Neuronal stem cell (in vitro differentiated cells): Measurements from ENCODE around the gene SHC2.

Source experiments
- DNase-seq: peaks from one replicate; pipeline ENCODE4 v3.0.0-alpha.2; 2013; ENCODE audit warnings: low spot score
- H2AFZ ChIP-seq: one replicate; pipeline ENCODE4 v1.6.1; 2013; ENCODE audit warnings: mild to moderate bottlenecking, low read length, inconsistent platforms
- H2AK5ac ChIP-seq: 2 replicates; pipeline ENCODE4 v1.6.1; 2013; ENCODE audit warnings: low read depth, mild to moderate bottlenecking, inconsistent platforms, low read length, moderate library complexity, mixed read lengths
- H2BK120ac ChIP-seq: 2 replicates; pipeline ENCODE4 v1.6.1; 2013; ENCODE audit warnings: low read depth, mild to moderate bottlenecking, inconsistent platforms, low read length, moderate library complexity, mixed read lengths
- H2BK12ac ChIP-seq: one replicate; pipeline ENCODE4 v1.6.1; 2013; ENCODE audit warnings: low read length, inconsistent platforms
- H2BK15ac ChIP-seq: 2 replicates; pipeline ENCODE4 v1.6.1; 2013; ENCODE audit warnings: mild to moderate bottlenecking, low read length, inconsistent platforms, mixed read lengths
- H2BK5ac ChIP-seq: one replicate; pipeline ENCODE4 v1.6.1; 2013; ENCODE audit warnings: inconsistent platforms, mild to moderate bottlenecking, low read length, moderate library complexity
- H3K14ac ChIP-seq: one replicate; pipeline ENCODE4 v1.6.1; 2013; ENCODE audit warnings: low read length, inconsistent platforms
- H3K18ac ChIP-seq: 2 replicates; pipeline ENCODE4 v1.6.1; 2013; ENCODE audit warnings: low read length, inconsistent platforms
- H3K23ac ChIP-seq: 2 replicates; pipeline ENCODE4 v1.6.1; 2013; ENCODE audit warnings: low read depth, mild to moderate bottlenecking, mixed read lengths, low read length, inconsistent platforms; ENCODE audit not compliant: poor library complexity
- H3K27ac ChIP-seq: replicated peaks from 3 replicates; pipeline ENCODE4 v1.5.1; 2013; ENCODE audit warnings: low read length, inconsistent platforms
- H3K27me3 ChIP-seq, 3 experiments: 2 replicates each; pipeline ENCODE4 v1.6.1; 2013; ENCODE audit warnings: low read length in 3 of 3, mild to moderate bottlenecking in 2 of 3, inconsistent platforms in 1 of 3, low read depth in 1 of 3, mixed read lengths in 1 of 3, moderate library complexity in 1 of 3; ENCODE audit not compliant: control insufficient read depth in 3 of 3, insufficient read depth in 3 of 3
- H3K36me3 ChIP-seq, 2 donors: replicated peaks in 1 of 2; 2 replicates each; pipeline ENCODE4 v1.6.1; 2013; ENCODE audit warnings: low read length in 2 of 2; ENCODE audit not compliant: control insufficient read depth in 2 of 2, insufficient read depth in 2 of 2
- H3K4ac ChIP-seq: 2 replicates; pipeline ENCODE4 v1.6.1; 2013; ENCODE audit warnings: inconsistent platforms, mild to moderate bottlenecking, low read length, moderate library complexity
- H3K4me1 ChIP-seq, 2 donors: 1 replicate in 1 of 2; 2 replicates in 1 of 2; pipeline ENCODE4 v1.6.1; 2013; ENCODE audit warnings: low read length in 2 of 2, low read depth in 1 of 2; ENCODE audit not compliant: control insufficient read depth in 2 of 2, insufficient read depth in 1 of 2
- H3K4me2 ChIP-seq: one replicate; pipeline ENCODE4 v1.6.1; 2013; ENCODE audit warnings: mild to moderate bottlenecking, low read length, inconsistent platforms; ENCODE audit not compliant: insufficient read depth, poor library complexity, severe bottlenecking
- H3K4me3 ChIP-seq, 2 donors: 2 replicates each; pipeline ENCODE4 v1.5.1; 2013; ENCODE audit warnings: low read length in 2 of 2, mild to moderate bottlenecking in 2 of 2, inconsistent platforms in 1 of 2, moderate library complexity in 1 of 2
- H3K79me1 ChIP-seq: one replicate; pipeline ENCODE4 v1.6.1; 2013; ENCODE audit warnings: low read depth, mild to moderate bottlenecking, inconsistent platforms, low read length, moderate library complexity
- H3K9ac ChIP-seq: one replicate; pipeline ENCODE4 v1.6.1; 2013; ENCODE audit warnings: mild to moderate bottlenecking, low read depth, low read length, inconsistent platforms; ENCODE audit not compliant: poor library complexity
- H3K9me3 ChIP-seq, 2 donors: replicated peaks in 1 of 2; 2 replicates each; pipeline versions ENCODE3 to v1.6.1; 2013; ENCODE audit warnings: low read length in 2 of 2, mild to moderate bottlenecking in 2 of 2, inconsistent platforms in 1 of 2, low read depth in 1 of 2, mixed read lengths in 1 of 2, moderate library complexity in 1 of 2; ENCODE audit not compliant: control insufficient read depth in 2 of 2, insufficient read depth in 1 of 2
- H4K8ac ChIP-seq: one replicate; pipeline ENCODE4 v1.6.1; 2013; ENCODE audit warnings: low read depth, mild to moderate bottlenecking, inconsistent platforms, low read length, moderate library complexity
- H4K91ac ChIP-seq: one replicate; pipeline ENCODE4 v1.6.1; 2013; ENCODE audit warnings: low read length, low read depth, mild to moderate bottlenecking, inconsistent platforms; ENCODE audit not compliant: poor library complexity
- WGBS, 2 donors: extraction: QIAGEN DNeasy Blood & Tissue Kit; methylation state at CpG; one replicate each; pipeline ENCODE4 v1.1.7; 2013; ENCODE audit warnings: missing lambda C conversion rate in 2 of 2, mixed read lengths in 1 of 2; ENCODE audit not compliant: insufficient read length in 2 of 2, insufficient replicate concordance in 1 of 2; ENCODE audit errors: extremely low coverage in 2 of 2; 5-methylcytosine and 5-hydroxymethylcytosine counted together

SHC2 gene

GRCh38 chr19:457636-458035 is 3.2 kb downstream of the SHC2 start:
- H3K27me3 ChIP-seq, result peaks cover 0 to 21% (median 12%) of the 10 kb centered on the region in 3 experiments
- DNase-seq, result no peak
- H3K4me3 ChIP-seq, result no peak overlapping the region
- H3K36me3 ChIP-seq, result no peaks in the 10 kb centered on the region
- H4K8ac ChIP-seq, result no peak overlapping the region
- H2BK5ac ChIP-seq, result peak overlapping the region; percentile 53
- H4K91ac ChIP-seq, result no peak overlapping the region
- peaks cover 12% of the 10 kb centered on the region for H3K79me1 ChIP-seq
- H2BK15ac ChIP-seq, result no peak overlapping the region
- H2AK5ac ChIP-seq, result no peak overlapping the region
- no peak overlapping the region for H3K4ac ChIP-seq
- no peak overlapping the region for H3K9ac ChIP-seq
- no peak overlapping the region for H3K4me2 ChIP-seq
- H2BK12ac ChIP-seq, result no peak overlapping the region
- H3K4me1 ChIP-seq, result peaks cover 5 to 10% of the 10 kb centered on the region in 2 donors
- peak overlapping the region; percentile 82 for H3K14ac ChIP-seq
- H3K27ac ChIP-seq, result no peak overlapping the region
- H3K18ac ChIP-seq, result no peak overlapping the region
- H3K9me3 ChIP-seq, result peaks cover 3 to 7% of the 10 kb centered on the region in 2 donors
- H3K23ac ChIP-seq, result no peak overlapping the region
- H2AFZ ChIP-seq, result no peak overlapping the region
- no peak overlapping the region for H2BK120ac ChIP-seq
- WGBS, 2 donors, result no CpG with 5 or more reads among the region's 30 CpGs

- H2AK5ac ChIP-seq, result peak overlapping the region; percentile 37
- H2BK5ac ChIP-seq, result no peak overlapping the region
- H2AFZ ChIP-seq, result no peak overlapping the region
- H2BK12ac ChIP-seq, result no peak overlapping the region
- peaks cover 0 to 2% of the 10 kb centered on the region in 2 donors for H3K36me3 ChIP-seq
- no peak overlapping the region for H3K9ac ChIP-seq
- no peak for DNase-seq
- no peak overlapping the region for H4K91ac ChIP-seq
- H3K4me3 ChIP-seq, result no peak overlapping the region
- H2BK120ac ChIP-seq, result no peak overlapping the region
- no peak overlapping the region for H3K14ac ChIP-seq
- no peak overlapping the region for H4K8ac ChIP-seq
- peaks cover 12% of the 10 kb centered on the region for H3K79me1 ChIP-seq
- H3K9me3 ChIP-seq, result peaks cover 3 to 10% of the 10 kb centered on the region in 2 donors
- H3K4me2 ChIP-seq, result no peak overlapping the region
- no peak overlapping the region for H2BK15ac ChIP-seq
- H3K27me3 ChIP-seq, result peaks cover 0 to 12% (median 3%) of the 10 kb centered on the region in 3 experiments
- no peak overlapping the region for H3K18ac ChIP-seq
- no CpG with 5 or more reads among the region's 18 CpGs for WGBS, 2 donors
- H3K4ac ChIP-seq, result no peak overlapping the region
- H3K27ac ChIP-seq, result no peak overlapping the region
- H3K23ac ChIP-seq, result no peak overlapping the region
- H3K4me1 ChIP-seq, result peaks cover 4 to 6% of the 10 kb centered on the region in 2 donors
Observed at GRCh38 chr19:456547-457110, 4.2 kb downstream of the SHC2 start.

- no peak overlapping the region for H2BK120ac ChIP-seq
- H2BK15ac ChIP-seq, result no peak overlapping the region
- H2AFZ ChIP-seq, result no peak overlapping the region
- no peak for DNase-seq
- H3K4ac ChIP-seq, result no peak overlapping the region
- no peak overlapping the region for H4K8ac ChIP-seq
- H3K4me2 ChIP-seq, result no peak overlapping the region
- H3K9ac ChIP-seq, result no peak overlapping the region
- no peak overlapping the region for H2BK12ac ChIP-seq
- H3K27ac ChIP-seq, result no peak overlapping the region
- peak overlapping the region; percentile 42 for H2BK5ac ChIP-seq
- peaks cover 12% of the 10 kb centered on the region for H3K79me1 ChIP-seq
- H3K14ac ChIP-seq, result no peak overlapping the region
- H3K9me3 ChIP-seq, result peaks cover 7 to 13% of the 10 kb centered on the region in 2 donors
- H3K4me3 ChIP-seq, result no peak overlapping the region
- peak overlapping the region; percentile 10 for H3K23ac ChIP-seq
- H4K91ac ChIP-seq, result no peak overlapping the region
- H3K27me3 ChIP-seq, result peaks cover 0 to 7% (median 0%) of the 10 kb centered on the region in 3 experiments
- H3K36me3 ChIP-seq, result peaks cover 0 to 4% of the 10 kb centered on the region in 2 donors
- no peak overlapping the region for H3K18ac ChIP-seq
- WGBS, 2 donors, result no CpG with 5 or more reads among the region's 31 CpGs
- peak overlapping the region; percentile 37 for H2AK5ac ChIP-seq
- H3K4me1 ChIP-seq, result peaks cover 0 to 3% of the 10 kb centered on the region in 2 donors
Observed at GRCh38 chr19:455851-456546, 4.8 kb downstream of the SHC2 start.

GRCh38 chr19:455031-455705 is 5.7 kb downstream of the SHC2 start:
- H3K27me3 ChIP-seq, result peaks cover 0 to 7% (median 0%) of the 10 kb centered on the region in 3 experiments
- no CpG with 5 or more reads among the region's 39 CpGs for WGBS, 2 donors
- H2AK5ac ChIP-seq, result peak overlapping the region; percentile 50
- H3K14ac ChIP-seq, result no peak overlapping the region
- H3K18ac ChIP-seq, result no peak overlapping the region
- H4K91ac ChIP-seq, result no peak overlapping the region
- no peak for DNase-seq
- peak overlapping the region; percentile 44 for H3K9ac ChIP-seq
- H3K4ac ChIP-seq, result no peak overlapping the region
- H2BK120ac ChIP-seq, result no peak overlapping the region
- H2BK12ac ChIP-seq, result no peak overlapping the region
- no peak overlapping the region for H3K23ac ChIP-seq
- no peak overlapping the region for H4K8ac ChIP-seq
- H3K9me3 ChIP-seq, result peaks cover 9 to 13% of the 10 kb centered on the region in 2 donors
- no peak overlapping the region for H2BK15ac ChIP-seq
- H2AFZ ChIP-seq, result no peak overlapping the region
- peaks cover 0 to 3% of the 10 kb centered on the region in 2 donors for H3K4me1 ChIP-seq
- H3K27ac ChIP-seq, result no peak overlapping the region
- H3K79me1 ChIP-seq, result peaks cover 15% of the 10 kb centered on the region
- H3K4me2 ChIP-seq, result no peak overlapping the region
- H3K4me3 ChIP-seq, result no peak overlapping the region
- H3K36me3 ChIP-seq, result peaks cover 0 to 4% of the 10 kb centered on the region in 2 donors
- no peak overlapping the region for H2BK5ac ChIP-seq
